HTERT RPE-1 (cell line): ENCODE data around the gene SIK3.

ENCODE experiments used
- in situ Hi-C: fragments of 300-500 bp; cut with MboI; formaldehyde crosslinking; loops from 4 replicates; pipeline ENCODE4 v1.14.3; 2020; ENCODE audit warnings: low sequenced_read_pairs

Gene SIK3

GRCh38 chr11:116871248-116871647, 227.0 kb downstream of the SIK3 start:
- in situ Hi-C loops = no loop called here

GRCh38 chr11:116870054-116870453, 228.2 kb downstream of the SIK3 start:
- in situ Hi-C loops = no loop called here

- in situ Hi-C loops = no loop called here
Measured at GRCh38 chr11:116869610-116870009, 228.6 kb downstream of the SIK3 start.

- in situ Hi-C loops = no loop called here
Measured at GRCh38 chr11:116868066-116868465, 230.2 kb downstream of the SIK3 start.

- in situ Hi-C loops = no loop called here
Measured at GRCh38 chr11:116867619-116868018, 230.6 kb downstream of the SIK3 start.

- in situ Hi-C loops = no loop called here
Measured at GRCh38 chr11:116866804-116867455, 231.3 kb downstream of the SIK3 start.

- in situ Hi-C loops = no loop called here
Measured at GRCh38 chr11:116865696-116866095, 232.5 kb downstream of the SIK3 start.

GRCh38 chr11:116864531-116864930, 233.7 kb downstream of the SIK3 start:
- in situ Hi-C loops = no loop called here

- in situ Hi-C loops = no loop called here
Measured at GRCh38 chr11:116862951-116863350, 235.3 kb downstream of the SIK3 start.

GRCh38 chr11:116862185-116862584, 236.0 kb downstream of the SIK3 start:
- in situ Hi-C loops = no loop called here

- in situ Hi-C loops = no loop called here
Measured at GRCh38 chr11:116861539-116861938, 236.7 kb downstream of the SIK3 start.

- in situ Hi-C loops = no loop called here
Measured at GRCh38 chr11:116860303-116860702, 237.9 kb downstream of the SIK3 start.

GRCh38 chr11:116859175-116859574, 239.1 kb downstream of the SIK3 start:
- in situ Hi-C loops = no loop called here

- in situ Hi-C loops = no loop called here
Measured at GRCh38 chr11:116857936-116858335, 240.3 kb downstream of the SIK3 start.

GRCh38 chr11:116857316-116857715, 240.9 kb downstream of the SIK3 start:
- in situ Hi-C loops = no loop called here

- in situ Hi-C loops = no loop called here
Measured at GRCh38 chr11:116856423-116856822, 241.8 kb downstream of the SIK3 start.

GRCh38 chr11:116855413-116855812, 242.8 kb downstream of the SIK3 start:
- in situ Hi-C loops = no loop called here

- in situ Hi-C loops = no loop called here
Measured at GRCh38 chr11:116853461-116854073, 244.7 kb downstream of the SIK3 start.

GRCh38 chr11:116852261-116853031, 245.8 kb downstream of the SIK3 start:
- in situ Hi-C loops = no loop called here

- in situ Hi-C loops = no loop called here
Measured at GRCh38 chr11:116851626-116852025, 246.6 kb downstream of the SIK3 start.

GRCh38 chr11:116849486-116849885, 248.7 kb downstream of the SIK3 start:
- in situ Hi-C loops = no loop called here

- in situ Hi-C loops = no loop called here
Measured at GRCh38 chr11:116849060-116849459, 249.2 kb downstream of the SIK3 start.
